Peyer's patch (tissue), 4 donors: ENCODE results near the gene OR2J1. TPM values are rescaled to one million over a fixed set of nuclear protein-coding genes. Genes with fewer than 3 reads are reported as not detected.

Experiments
- DNase-seq, 3 donors: peaks; one replicate each; pipeline ENCODE4 v3.0.0-alpha.2; 2017 to 2019
- H3K27ac ChIP-seq, 4 donors: fragments of 200-600 bp; sonication (generic); one replicate each; pipeline ENCODE4 v1.5.1; 2016 to 2019
- H3K27me3 ChIP-seq, 2 donors: fragments of 200-600 bp; sonication (generic); one replicate each; pipeline ENCODE4 v1.5.1; 2019
- H3K36me3 ChIP-seq, 3 donors: fragments of 200-600 bp; sonication (generic); one replicate each; pipeline ENCODE4 v1.5.1; 2016 to 2019
- H3K4me1 ChIP-seq, 4 donors: fragments of 200-600 bp; sonication (generic); one replicate each; pipeline ENCODE4 v1.5.1; 2016 to 2019
- H3K4me3 ChIP-seq, 4 donors: fragments of 200-600 bp; sonication (generic); 1 replicate in 3 of 4; 2 replicates in 1 of 4; pipeline ENCODE4 v1.5.1; 2016 to 2019; ENCODE audit warnings: mild to moderate bottlenecking in 1 of 4
- H3K9me3 ChIP-seq, 4 donors: fragments of 200-600 bp; sonication (generic); one replicate each; pipeline ENCODE4 v1.5.1; 2016 to 2019; ENCODE audit warnings: mild to moderate bottlenecking in 1 of 4
- POLR2A ChIP-seq, 2 donors: fragments of 450-650 bp; IDR thresholded peaks; one replicate each; pipeline ENCODE4 v1.5.1; 2017; ENCODE audit warnings: antibody characterized with exemption in 2 of 2, mild to moderate bottlenecking in 2 of 2, moderate library complexity in 2 of 2
- total RNA-seq, 4 donors: library from RNA; depleted of rRNA; stranded (reverse); fragments of >200 nt; gene quantifications; one replicate each; pipeline ENCODE4 v1.1.0, GENCODE V29; 2016
- TF ChIP-seq, protein P1 (sequence below), 6 experiments: fragments of 450-650 bp in 4 of 6; fragments of 200-600 bp in 2 of 6; sonication (generic) in 1 of 6; IDR thresholded peaks; one replicate each; pipeline ENCODE4 v1.5.1; 2017 to 2019; ENCODE audit warnings: antibody characterized with exemption in 6 of 6, mild to moderate bottlenecking in 3 of 6, moderate library complexity in 1 of 6

The OR2J1 gene
- total RNA-seq, 4 donors from 2014 or later: not detected

GRCh38 chr6:29129326-29130012 lies 30.2 kb downstream of the OR2J1 start:
- Histone ChIP-seq H3K36me3 (no peaks in the 10 kb centered on the region), H3K9me3 (no peaks in the 10 kb centered on the region), H3K27me3 (no peaks in the 10 kb centered on the region), H3K4me1 (no peaks in the 10 kb centered on the region), H3K4me3 (no peak overlapping the region), H3K27ac (no peak overlapping the region)
- TF ChIP-seq POLR2A (IDR thresholded peaks at IDR 0.05): no peak
- TF ChIP-seq, protein P1, sequence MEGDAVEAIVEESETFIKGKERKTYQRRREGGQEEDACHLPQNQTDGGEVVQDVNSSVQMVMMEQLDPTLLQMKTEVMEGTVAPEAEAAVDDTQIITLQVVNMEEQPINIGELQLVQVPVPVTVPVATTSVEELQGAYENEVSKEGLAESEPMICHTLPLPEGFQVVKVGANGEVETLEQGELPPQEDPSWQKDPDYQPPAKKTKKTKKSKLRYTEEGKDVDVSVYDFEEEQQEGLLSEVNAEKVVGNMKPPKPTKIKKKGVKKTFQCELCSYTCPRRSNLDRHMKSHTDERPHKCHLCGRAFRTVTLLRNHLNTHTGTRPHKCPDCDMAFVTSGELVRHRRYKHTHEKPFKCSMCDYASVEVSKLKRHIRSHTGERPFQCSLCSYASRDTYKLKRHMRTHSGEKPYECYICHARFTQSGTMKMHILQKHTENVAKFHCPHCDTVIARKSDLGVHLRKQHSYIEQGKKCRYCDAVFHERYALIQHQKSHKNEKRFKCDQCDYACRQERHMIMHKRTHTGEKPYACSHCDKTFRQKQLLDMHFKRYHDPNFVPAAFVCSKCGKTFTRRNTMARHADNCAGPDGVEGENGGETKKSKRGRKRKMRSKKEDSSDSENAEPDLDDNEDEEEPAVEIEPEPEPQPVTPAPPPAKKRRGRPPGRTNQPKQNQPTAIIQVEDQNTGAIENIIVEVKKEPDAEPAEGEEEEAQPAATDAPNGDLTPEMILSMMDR (IDR thresholded peaks at IDR 0.05): no peak
- no peak for DNase-seq

- Histone ChIP-seq H3K36me3 (no peaks in the 10 kb centered on the region), H3K9me3 (no peaks in the 10 kb centered on the region), H3K4me1 (no peaks in the 10 kb centered on the region), H3K4me3 (no peak overlapping the region), H3K27me3 (no peaks in the 10 kb centered on the region), H3K27ac (no peak overlapping the region)
- TF ChIP-seq POLR2A (IDR thresholded peaks at IDR 0.05): no peak
- TF ChIP-seq, protein P1 (IDR thresholded peaks at IDR 0.05): no peak
- DNase-seq: no peak
Observed at GRCh38 chr6:29130644-29131043, 31.4 kb downstream of the OR2J1 start.

GRCh38 chr6:29131691-29132090 lies 32.4 kb downstream of the OR2J1 start:
- Histone ChIP-seq H3K4me3 (no peak overlapping the region), H3K36me3 (no peaks in the 10 kb centered on the region), H3K4me1 (no peaks in the 10 kb centered on the region), H3K9me3 (no peaks in the 10 kb centered on the region), H3K27ac (no peak overlapping the region), H3K27me3 (no peaks in the 10 kb centered on the region)
- DNase-seq: no peak
- TF ChIP-seq, protein P1 (IDR thresholded peaks at IDR 0.05): no peak
- no peak for TF ChIP-seq POLR2A (IDR thresholded peaks at IDR 0.05)

- TF ChIP-seq, protein P1 (IDR thresholded peaks at IDR 0.05): no peak
- no peak for TF ChIP-seq POLR2A (IDR thresholded peaks at IDR 0.05)
- H3K27ac ChIP-seq: no peak overlapping the region
- no peak overlapping the region for H3K4me3 ChIP-seq
- no peaks in the 10 kb centered on the region for H3K27me3 ChIP-seq
- H3K36me3 ChIP-seq: no peaks in the 10 kb centered on the region
- no peaks in the 10 kb centered on the region for H3K9me3 ChIP-seq
- DNase-seq: no peak
- H3K4me1 ChIP-seq: no peaks in the 10 kb centered on the region
Observed at GRCh38 chr6:29137724-29138123, 38.4 kb downstream of the OR2J1 start.

DNA sequence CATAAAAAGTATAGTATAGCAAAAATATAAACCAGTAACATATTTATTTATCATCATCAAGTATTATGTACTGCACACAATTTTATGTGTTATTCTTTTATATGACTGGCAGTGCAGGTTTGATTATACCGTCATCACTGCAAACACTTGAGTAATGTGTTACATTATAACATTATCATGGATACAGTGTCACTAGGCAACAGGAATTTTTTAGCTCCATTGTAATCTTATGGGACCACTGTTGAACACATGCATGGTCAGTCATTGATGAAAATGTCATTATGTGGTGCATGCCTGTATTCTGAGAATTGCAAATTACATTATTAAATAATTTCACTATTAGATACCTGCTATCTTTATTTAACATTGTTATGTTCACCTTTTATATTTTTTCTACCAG lies 42.3 kb downstream of the OR2J1 start:
- Histone ChIP-seq H3K4me1 (no peaks in the 10 kb centered on the region), H3K27me3 (no peaks in the 10 kb centered on the region), H3K4me3 (no peak overlapping the region), H3K36me3 (no peaks in the 10 kb centered on the region), H3K9me3 (no peaks in the 10 kb centered on the region), H3K27ac (no peak overlapping the region)
- TF ChIP-seq, protein P1 (IDR thresholded peaks at IDR 0.05): no peak
- no peak for TF ChIP-seq POLR2A (IDR thresholded peaks at IDR 0.05)
- DNase-seq: no peak
